HG02798 (cell line): Measurements from ENCODE around the gene AGAP1.

Source experiments
- ATAC-seq: cut with Tn5 transposase; IDR thresholded peaks from one replicate; pipeline ENCODE4 v1.9.1; 2021; ENCODE audit warnings: mild to moderate bottlenecking; ENCODE audit not compliant: unreplicated experiment, poor library complexity

Gene AGAP1

DNA sequence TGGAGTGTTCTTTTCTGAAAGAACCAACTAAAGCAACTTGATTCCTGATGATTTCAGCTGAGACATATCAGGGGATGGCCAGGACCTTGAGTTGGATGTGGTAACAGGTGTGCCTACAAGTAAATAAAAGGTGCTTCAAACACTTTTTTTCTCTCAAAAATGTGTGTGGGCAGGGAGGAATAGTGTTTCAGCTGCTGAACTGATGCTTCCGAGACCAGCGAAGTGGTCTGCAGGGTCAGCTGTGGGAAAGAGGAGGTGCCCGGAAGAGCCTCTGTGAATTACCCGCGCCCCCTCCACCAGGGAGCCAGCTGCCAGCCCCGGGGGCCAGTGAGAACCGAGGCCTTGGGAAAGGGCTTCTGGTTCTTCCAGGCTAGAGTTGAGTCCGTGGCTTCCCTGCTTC lies 425.0 kb downstream of the AGAP1 start:
- no peak for ATAC-seq

DNA sequence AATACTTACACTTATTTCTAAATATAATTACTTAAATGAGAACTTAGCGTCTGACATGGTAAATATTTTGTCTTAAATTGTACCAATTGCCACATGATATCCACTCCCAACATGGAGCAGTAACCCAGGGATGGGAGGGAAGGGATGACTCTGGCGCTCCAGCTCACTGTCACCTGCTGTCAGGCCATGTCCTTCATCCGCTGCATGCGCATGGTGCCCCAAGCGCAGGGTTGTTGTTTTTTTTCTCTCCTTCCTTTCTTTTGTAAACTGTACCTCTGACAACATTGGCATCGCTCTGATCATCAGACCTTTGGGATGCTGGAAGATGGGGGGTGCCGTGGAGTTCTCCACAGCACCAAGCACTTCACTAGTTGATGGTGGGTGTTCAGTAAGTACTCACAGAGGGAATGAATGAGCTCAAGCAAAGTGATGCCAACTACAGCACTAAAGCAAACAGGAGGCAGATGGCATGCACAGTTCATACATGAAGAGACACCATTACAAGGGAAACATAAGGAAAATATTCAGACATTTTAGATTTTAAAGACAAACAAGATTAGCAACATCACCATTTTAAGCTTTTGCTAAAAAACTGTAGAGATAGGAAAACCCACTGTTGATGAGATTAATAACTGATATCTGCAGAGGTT lies 426.5 kb downstream of the AGAP1 start:
- no peak for ATAC-seq

DNA sequence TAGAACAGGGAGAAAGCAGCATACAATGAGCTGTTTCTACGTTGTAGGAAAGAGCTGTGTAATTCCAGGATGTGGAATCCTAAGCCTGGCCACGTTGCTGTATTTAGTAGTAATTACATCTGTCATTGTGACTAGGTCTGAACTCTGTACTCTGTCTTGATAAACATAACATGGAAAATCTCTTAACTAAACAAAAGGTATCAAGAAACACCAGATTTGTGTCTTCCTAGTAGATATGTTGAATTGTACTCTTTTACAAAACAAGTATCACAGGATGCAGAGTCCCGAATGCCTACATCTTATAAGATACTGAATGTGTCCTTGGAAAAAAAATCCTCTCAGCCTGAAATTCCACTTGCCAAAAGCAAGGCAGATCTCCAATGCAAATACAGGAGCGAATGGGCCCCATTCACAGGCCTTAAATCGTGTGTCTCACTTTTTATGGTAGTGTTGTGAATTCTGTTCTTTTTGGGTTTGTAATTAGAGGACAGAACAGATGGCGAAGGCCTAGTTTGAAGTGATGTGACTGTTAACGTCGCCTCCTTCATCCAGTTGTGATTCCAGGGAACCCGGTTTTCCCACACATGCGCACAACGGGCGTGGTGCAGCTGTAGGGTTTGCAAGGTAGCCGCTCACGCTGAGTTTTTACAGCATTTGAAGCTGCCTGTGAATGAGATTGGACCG lies 427.8 kb downstream of the AGAP1 start:
- no peak for ATAC-seq

DNA sequence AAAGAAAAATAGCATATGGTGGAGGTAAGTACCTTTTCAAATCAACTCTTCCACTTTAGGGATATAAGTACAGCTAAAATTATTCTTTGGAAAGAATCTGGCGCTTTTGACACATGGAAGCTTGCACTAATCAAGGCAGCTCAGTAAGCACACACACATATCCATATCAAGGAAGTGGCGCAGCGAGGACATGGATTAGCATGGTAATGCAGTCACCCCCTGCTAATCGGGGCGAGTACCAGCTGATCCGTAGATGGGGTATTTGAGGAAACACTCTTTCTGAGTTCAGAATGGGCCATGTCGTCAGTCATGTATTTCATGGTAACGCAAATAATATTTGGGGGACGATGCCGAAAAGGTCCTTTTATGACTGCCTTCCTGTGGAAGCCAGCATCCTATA lies 429.0 kb downstream of the AGAP1 start:
- ATAC-seq: no peak

DNA sequence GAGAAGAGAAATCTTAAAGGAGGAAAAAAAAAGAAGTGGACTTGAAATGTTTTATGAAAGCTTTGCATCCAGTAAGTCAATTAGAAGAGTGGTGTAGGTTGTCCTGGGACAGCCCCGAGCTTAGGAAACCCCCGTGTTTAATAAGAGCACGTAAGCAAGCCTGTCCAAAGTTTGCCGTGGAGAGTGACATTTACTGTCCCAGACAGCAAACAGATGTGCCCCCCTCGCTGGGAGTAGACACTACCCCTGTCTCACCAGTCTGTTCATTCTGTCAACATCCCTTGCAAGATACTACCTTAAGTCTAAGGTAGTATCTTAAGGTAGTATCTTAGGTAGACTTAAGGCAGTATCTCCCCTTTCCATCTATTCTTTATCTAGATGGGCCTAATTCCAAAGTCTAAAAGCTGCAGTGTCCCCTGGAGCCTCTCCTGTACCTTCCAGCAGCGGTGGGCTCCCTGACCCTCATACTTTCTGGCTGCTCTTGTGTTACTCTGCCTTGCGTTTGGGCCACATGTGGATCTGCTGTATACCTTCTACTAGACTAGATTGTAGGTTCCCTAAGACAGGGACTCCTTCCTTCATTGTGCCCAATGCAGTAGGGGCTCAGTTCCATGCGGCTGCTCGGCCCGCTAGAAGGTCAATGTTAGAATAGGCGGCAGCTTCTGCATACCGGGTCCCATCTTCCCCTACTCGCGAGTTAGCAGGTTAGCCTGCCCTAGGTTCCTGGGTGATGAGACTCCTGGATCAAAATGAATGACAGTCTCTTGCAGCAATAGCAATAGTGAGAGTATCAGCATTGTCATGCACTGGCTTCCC lies 430.2 kb downstream of the AGAP1 start:
- ATAC-seq: no peak

DNA sequence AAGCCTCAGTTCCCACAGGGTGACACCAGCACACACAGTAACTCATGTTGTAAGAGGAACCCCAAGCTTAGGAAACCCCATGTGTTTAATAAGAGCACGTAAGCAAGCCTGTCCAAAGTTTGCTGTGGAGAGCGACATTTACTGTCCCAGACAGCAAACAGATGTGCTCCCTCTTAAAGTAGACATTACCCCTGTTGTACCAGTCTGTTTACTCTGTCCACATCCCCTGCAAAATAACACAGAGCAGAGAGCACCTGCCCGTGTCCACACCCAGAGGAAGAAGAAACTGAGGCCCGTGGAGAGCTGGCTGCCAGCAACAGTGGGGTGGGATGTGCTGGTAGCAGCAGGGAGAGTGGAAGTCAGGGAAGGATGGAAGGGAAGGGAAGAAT lies 430.8 kb downstream of the AGAP1 start:
- no peak for ATAC-seq

DNA sequence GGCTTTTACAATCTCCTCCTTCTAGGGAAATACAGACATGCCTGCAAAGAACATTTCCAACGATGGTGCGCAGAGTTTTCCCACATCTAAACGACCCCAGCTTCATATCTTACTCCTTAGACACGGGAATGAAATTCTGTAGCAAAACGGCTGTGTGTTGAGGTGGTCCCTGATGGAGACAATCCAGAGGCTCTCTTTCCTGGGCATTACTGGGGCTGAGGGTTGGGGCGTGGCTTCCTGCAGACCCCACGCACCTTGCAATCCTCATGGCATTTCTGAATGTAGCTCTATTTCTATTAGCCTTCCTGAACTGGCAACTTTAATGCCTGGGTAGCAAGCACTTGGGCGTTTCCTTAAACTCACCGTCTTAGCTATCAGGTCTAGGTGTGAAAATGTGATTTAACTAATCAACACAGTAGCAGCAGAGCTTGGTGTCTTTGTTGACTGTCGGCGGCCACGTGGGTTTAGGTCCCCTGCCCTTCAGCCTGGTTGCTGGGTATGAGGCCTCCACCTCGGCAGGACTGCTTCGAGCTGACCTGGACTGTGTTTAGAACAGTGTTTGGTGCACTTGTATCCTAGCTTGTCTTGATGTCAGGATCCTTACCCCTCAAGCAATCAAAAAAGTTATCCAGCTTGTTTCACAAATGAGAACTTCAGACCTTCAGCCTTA lies 431.5 kb downstream of the AGAP1 start:
- ATAC-seq: no peak

DNA sequence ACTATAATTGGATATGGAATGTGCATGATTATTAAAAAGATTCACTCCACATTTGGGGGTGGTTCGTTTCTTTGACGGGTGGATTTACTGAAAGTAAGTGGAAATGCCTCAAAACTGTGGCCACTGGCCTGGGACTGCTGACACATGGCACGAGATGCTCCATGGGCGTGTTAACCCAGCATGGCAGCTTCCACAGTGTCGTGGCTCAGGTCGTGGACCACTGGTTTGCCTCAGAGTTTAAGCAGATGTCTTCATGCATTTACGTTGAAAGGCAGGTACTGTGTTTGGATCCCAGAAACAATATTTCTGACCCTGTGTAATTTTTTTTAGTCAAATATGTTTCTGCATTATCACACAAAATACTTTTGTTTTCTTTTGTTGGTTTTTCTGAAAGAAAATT lies 432.4 kb downstream of the AGAP1 start:
- ATAC-seq: no peak

DNA sequence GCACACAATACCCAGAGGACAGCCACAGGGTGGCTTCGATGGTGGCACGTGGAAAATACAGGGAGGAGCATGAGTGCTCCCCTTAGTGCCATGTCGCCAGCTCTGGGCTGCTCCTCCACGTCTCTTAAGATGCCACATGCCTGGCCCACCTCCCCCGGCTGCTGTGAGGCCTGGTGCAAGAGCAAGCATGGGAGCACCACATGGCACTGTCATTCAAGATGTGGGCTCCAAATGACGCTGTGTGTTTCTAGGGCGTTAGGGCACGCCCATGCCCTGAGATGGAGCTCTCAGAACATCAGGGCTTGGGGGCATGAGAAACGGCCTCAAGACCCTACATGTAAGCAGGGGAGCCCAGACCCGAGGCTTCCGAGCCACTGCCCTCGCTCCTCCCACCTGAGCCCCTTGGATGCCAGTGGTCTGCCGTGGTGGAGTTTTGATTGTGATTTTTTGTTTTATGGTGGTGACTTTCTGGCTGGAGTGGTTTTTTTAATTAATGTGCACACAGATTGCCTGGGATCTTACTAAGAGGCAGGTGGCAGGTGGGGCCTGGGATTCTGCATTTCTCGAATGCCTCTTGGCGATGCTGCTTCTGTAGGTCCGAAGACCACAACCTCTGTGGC lies 435.0 kb downstream of the AGAP1 start:
- no peak for ATAC-seq

DNA sequence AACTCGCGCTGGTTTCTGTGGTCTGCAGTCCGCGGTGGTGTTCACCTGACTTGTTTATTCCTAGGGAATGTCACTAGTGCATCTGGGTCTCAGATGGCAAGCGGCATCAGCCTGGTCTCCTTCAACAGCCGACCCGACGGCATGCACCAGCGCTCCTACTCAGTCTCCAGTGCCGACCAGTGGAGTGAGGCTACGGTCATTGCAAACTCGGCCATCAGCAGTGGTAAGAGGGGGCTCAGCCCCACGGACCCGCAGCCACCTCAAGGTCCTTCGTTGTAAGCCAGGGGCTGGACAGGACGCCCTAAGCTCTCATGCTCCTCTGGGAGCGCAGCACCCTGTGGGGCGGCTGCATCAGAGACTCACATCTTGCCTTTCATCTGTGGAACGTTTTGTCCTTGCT lies 436.9 kb downstream of the AGAP1 start:
- ATAC-seq: no peak

DNA sequence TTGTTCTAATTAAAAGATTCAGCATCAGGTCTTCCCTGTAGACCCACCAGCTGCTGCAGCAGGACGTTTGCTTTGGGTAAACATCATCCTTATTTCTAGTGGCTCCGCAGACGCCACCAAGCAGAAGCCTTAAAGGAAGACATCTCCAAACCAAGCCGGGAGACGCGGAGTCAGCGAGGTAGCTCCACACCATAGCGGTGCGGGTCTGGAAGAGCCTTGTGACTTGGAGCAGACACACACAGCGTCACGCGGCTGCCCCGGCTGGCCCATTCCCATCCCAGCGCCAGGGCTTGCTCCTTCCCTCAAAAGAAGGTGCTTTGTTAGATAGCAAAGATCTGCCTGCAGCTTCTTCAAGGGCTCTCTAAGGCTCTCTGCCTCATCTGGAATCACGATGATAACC lies 437.8 kb downstream of the AGAP1 start:
- no peak for ATAC-seq

DNA sequence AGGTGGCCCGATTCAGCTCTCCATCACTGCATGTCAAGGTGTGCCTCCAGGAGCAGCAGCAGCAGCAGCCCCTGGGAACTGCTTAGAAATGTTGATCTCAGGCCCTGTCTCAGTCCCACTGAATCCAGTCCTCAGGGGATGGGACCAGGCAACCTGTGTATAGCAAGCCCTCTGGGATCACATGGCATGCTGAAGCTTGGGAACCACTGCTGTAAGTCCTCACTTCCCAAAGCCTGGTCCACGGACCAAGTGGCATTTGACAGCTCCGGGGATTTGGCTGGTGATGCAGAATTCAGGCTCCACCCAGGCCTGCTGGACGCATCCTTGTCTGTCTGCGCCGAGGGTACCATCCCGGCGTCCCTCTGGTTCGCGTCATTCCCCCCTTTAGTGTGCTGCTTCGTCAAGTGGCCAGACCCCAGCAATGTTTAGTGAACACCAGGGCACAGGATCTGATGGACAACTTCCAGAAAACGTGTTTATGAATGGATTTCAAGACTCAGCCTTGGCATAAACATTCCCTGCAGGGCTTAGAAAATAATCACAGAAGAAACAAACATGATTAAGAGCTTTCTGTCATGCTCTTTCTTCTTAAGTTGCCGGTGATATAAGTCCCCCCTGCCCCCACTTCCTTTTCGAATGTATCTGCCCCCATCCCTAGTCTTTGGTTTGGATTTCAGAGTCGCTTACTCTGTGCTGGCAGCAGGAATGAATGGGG lies 440.4 kb downstream of the AGAP1 start:
- ATAC-seq: no peak

DNA sequence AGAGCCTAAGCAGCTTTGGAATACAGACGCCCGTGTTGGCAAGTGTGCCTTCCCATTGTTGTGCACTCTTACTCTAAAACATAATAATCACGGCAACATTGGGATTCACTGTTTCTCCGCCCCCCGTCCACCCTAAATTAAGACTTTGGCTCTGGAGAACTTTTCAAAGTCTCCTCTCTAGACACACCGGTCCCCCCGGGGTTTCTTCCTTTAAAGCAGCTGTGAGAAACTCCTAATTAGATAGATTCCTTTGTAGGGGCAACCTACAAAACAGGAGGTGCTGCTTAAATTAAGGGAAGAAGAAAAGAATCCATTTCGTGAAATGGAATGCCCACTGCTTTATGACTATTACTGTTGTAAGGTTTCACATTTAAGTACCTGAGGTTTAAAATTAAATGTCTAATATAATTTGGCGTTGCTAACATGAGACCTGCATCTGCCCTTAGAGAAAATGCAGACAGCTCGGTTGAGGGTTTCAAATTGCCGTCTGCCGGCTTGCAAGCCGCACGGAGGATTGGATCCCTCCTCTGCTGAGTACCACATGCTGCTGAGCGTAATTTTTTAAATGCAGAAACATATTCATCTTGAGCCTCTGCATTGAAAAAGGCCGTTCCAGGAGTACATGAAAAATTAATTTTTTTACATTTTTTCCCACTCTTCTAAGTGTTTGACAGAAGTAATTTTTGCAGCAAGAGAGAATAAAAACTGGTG lies 441.1 kb downstream of the AGAP1 start:
- no peak for ATAC-seq

DNA sequence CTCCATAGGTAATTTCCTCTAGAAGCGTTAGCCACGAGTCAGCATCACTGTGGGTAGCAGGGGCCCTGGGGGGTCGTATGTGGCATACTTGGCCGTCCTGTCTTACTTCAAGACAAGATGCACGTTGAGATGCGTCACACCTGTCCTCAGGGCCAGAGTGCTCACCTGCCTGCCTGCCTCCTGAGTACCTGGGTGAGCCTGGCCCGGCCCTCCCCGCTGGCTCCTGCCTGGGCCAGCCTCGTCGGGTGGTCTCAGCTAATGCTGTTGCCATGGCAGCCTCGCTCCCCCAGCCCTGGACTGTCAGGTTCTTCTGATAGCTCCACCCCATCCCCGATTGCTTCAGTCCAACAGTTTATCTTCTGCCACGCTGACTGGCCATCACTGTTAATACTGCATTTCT lies 441.9 kb downstream of the AGAP1 start:
- no peak for ATAC-seq

DNA sequence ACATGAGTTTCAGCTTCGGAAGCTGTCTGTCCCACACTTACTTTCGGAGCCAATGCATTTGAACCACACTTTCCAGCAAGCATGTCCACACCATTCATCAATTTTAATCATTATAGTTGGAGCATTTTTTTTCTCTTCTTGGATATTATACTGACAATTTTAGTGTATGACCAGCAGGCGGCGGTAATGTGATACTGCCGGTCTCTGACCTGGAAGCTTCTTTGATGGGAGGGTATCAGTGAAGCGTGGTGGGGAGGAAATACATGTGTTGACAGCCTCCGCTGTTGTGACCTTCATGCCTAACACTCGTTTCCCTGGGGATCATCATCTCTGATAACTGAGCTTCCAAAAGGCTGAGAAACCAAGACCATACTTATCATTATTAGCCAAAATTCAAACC lies 442.6 kb downstream of the AGAP1 start:
- no peak for ATAC-seq

DNA sequence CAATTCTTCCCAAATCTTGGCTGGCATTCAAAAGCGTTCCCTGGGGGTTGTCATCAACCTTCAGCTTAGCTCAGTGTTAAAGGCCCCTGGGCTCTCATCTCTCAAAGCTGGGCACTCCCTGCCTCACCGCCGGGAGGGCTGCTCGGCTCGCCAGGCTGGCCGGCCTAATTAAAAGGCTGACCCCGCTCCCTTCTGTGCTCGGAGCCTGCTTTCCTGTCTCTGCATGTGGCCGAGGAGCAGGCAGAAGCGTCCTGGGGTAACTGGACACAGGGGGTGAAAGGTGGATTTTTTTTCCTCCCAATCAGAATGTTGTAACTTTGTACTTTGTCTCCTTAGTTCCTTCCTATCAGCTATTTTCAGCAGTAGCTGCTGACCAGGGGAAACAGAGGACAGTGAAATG lies 443.2 kb downstream of the AGAP1 start:
- ATAC-seq: no peak

DNA sequence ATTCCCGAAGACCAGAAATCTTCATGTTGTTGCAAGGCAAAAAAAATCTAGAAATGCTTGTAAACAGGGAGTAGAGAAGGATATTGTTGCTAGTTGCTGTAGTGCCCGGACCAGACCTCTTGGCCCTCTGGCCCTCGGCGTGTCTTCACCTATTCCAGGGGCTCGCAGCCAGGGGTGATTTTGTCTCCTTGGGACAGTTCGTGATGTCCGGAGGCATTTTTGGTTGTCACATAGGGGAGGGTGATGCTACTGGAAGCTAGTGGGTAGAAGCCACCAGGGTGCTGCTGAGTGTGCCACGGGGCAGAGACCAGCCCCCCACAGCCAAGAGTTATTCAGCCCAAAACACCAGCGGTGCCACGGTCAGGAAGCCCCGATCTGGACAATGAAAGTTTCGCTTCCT lies 443.7 kb downstream of the AGAP1 start:
- ATAC-seq: no peak

DNA sequence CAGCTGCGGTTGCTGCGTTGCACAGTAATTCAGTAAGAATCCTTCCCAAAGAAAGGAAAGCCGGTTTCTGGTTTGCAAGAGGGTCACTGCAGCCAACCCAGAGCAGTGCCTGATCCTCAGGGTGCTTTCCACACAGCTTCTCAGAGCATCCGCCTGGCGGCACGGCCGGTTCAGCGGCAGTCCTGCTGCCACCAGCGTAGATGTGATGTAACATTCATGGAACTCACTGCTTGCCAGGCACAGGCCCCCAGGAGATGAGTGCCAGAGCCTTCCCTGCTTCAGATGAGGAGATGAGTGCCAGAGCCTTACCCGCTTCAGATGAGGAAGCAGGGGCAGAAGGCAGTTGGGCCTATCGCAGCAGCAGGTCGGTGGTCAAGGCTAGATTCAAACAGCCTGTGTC lies 444.1 kb downstream of the AGAP1 start:
- ATAC-seq: no peak

DNA sequence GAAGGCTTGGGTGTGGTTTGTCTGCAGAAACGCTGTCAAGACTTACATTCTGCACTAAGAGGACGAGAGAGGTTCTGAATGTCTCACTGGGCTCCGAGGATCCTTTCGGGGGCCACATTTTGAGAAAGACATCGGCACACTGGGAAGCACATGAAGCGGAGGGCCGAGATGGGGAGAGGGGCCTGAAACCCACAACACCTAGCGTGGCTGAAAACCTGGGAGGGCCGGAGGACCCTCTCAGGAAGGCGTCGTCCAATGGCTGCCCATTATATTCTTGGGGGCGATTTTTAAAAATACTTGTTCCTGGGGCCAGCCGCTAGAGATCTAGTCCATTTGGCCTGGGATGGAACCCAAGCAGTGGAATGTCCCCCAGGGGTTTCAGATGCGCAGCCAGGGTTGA lies 444.8 kb downstream of the AGAP1 start:
- ATAC-seq: no peak
